Sigmoid colon (tissue), 7 donors: Measurements from ENCODE around the gene SPINK4. TPM values are rescaled to one million over a fixed set of nuclear protein-coding genes. Genes with fewer than 3 reads are reported as not detected.

Experiments
- DNase-seq: peaks from one replicate; pipeline ENCODE4 v3.0.0-alpha.2; 2019
- H3K27ac ChIP-seq, 4 donors: fragments of 200-600 bp; sonication (generic); one replicate each; pipeline ENCODE4 v1.5.1; 2016 to 2019; ENCODE audit warnings: mild to moderate bottlenecking in 1 of 4
- H3K27me3 ChIP-seq, 3 donors: fragments of 200-600 bp; sonication (generic); one replicate each; pipeline ENCODE4 v1.5.1; 2019; ENCODE audit warnings: mild to moderate bottlenecking in 1 of 3
- H3K36me3 ChIP-seq, 4 donors: fragments of 200-600 bp; sonication (generic); one replicate each; pipeline ENCODE4 v1.5.1; 2016 to 2019
- H3K4me1 ChIP-seq, 4 donors: fragments of 200-600 bp; sonication (generic); one replicate each; pipeline ENCODE4 v1.5.1; 2017 to 2019
- H3K4me3 ChIP-seq, 4 donors: fragments of 200-600 bp; sonication (generic); one replicate each; pipeline ENCODE4 v1.5.1; 2017 to 2019; ENCODE audit warnings: mild to moderate bottlenecking in 2 of 4, moderate library complexity in 1 of 4
- H3K9me3 ChIP-seq, 4 donors: fragments of 200-600 bp in 3 of 4; sonication (generic) in 3 of 4; one replicate each; pipeline versions ENCODE4 v1.5.1 to v1.6.1; 2013 to 2019
- CTCF ChIP-seq, 4 experiments: fragments of 450-650 bp in 3 of 4; fragments of 200-600 bp in 1 of 4; IDR thresholded peaks; one replicate each; pipeline ENCODE4 v1.5.1; 2016 to 2019; ENCODE audit warnings: antibody characterized with exemption in 4 of 4, mild to moderate bottlenecking in 3 of 4, moderate library complexity in 2 of 4
- EP300 ChIP-seq, 4 donors: sonication (generic); formaldehyde crosslinking; IDR thresholded peaks; one replicate each; pipeline ENCODE4 v1.6.1; 2017; ENCODE audit warnings: antibody characterized with exemption in 4 of 4
- POLR2A ChIP-seq, 2 donors: fragments of 450-650 bp; IDR thresholded peaks; one replicate each; pipeline ENCODE4 v1.6.1; 2016; ENCODE audit warnings: antibody characterized with exemption in 2 of 2, mild to moderate bottlenecking in 2 of 2, moderate library complexity in 2 of 2
- POLR2AphosphoS5 ChIP-seq, 4 donors: sonication (generic); formaldehyde crosslinking; IDR thresholded peaks; one replicate each; pipeline ENCODE4 v1.6.1; 2017; ENCODE audit warnings: antibody characterized with exemption in 4 of 4
- WGBS, 2 donors: extraction: QIAGEN DNeasy Blood & Tissue Kit; methylation state at CpG; one replicate each; pipeline ENCODE4 v1.1.7; 2013; 5-methylcytosine and 5-hydroxymethylcytosine counted together
- intact Hi-C: fragments of 100-400 bp; cut with DNase I; formaldehyde crosslinking; loops from one replicate; pipeline ENCODE4 v1.15.1; 2023
- polyA plus RNA-seq, 3 donors: library from polyadenylated mRNA; stranded (reverse); fragments of 200-250 nt; gene quantifications; one replicate each; pipeline ENCODE4 v1.2.3, GENCODE V29; 2013
- total RNA-seq, 4 donors: library from RNA; depleted of rRNA; stranded (reverse); fragments of >200 nt; gene quantifications; one replicate each; pipeline ENCODE4 v1.1.0, GENCODE V29; 2016
- donor health status: healthy with polysubstance abuse.
- donor health status: Bipolar disorder and iron deficiency.
- donor health status: healthy.

Gene SPINK4
- total and polyA plus RNA-seq, 7 donors, result 26.4 to 1,105 (median 121) TPM; not detected in 4

- TF ChIP-seq EP300 (IDR thresholded peaks at IDR 0.05) (no peak), POLR2AphosphoS5 (IDR thresholded peaks at IDR 0.05) (no peak), CTCF (IDR thresholded peaks at IDR 0.05) (no peak), POLR2A (IDR thresholded peaks at IDR 0.05) (no peak)
- no peak overlapping the region for H3K4me3 ChIP-seq
- intact Hi-C loops, result no loop called here
- peak; percentile 14 for DNase-seq
- H3K27me3 ChIP-seq, result no peaks in the 10 kb centered on the region
- H3K4me1 ChIP-seq, result no peaks in the 10 kb centered on the region
- H3K27ac ChIP-seq, result no peak overlapping the region
- 68 to 80% methylated on average over 6 of the region's 6 CpGs for WGBS, 2 donors
- H3K9me3 ChIP-seq, result no peaks in the 10 kb centered on the region
- H3K36me3 ChIP-seq, result peaks cover 0 to 34% (median 11%) of the 10 kb centered on the region in 4 donors
These were observed 9.2 kb downstream of the SPINK4 start for GRCh38 chr9:33249087-33249658.

- TF ChIP-seq POLR2A (IDR thresholded peaks at IDR 0.05), result no peak
- no peak for TF ChIP-seq EP300 (IDR thresholded peaks at IDR 0.05)
- no peak for TF ChIP-seq POLR2AphosphoS5 (IDR thresholded peaks at IDR 0.05)
- no peak for TF ChIP-seq CTCF (IDR thresholded peaks at IDR 0.05)
- DNase-seq, result no peak
- Histone ChIP-seq H3K4me1 (no peaks in the 10 kb centered on the region), H3K36me3 (peaks cover 2 to 42% (median 18%) of the 10 kb centered on the region in 4 donors), H3K27ac (no peak overlapping the region), H3K27me3 (no peaks in the 10 kb centered on the region), H3K4me3 (no peak overlapping the region), H3K9me3 (no peaks in the 10 kb centered on the region)
- 91 to 98% methylated on average over 2 of the region's 2 CpGs for WGBS, 2 donors
- intact Hi-C loops, result no loop called here
These were observed 10.0 kb downstream of the SPINK4 start for GRCh38 chr9:33249983-33250382.

- peak; percentile 38 for DNase-seq
These were observed 10.6 kb downstream of the SPINK4 start for GRCh38 chr9:33250458-33250995.

GRCh38 chr9:33254211-33254610 lies 14.2 kb downstream of the SPINK4 start:
- DNase-seq, result no peak
- H3K4me1 ChIP-seq, result no peaks in the 10 kb centered on the region
- intact Hi-C loops, result no loop called here
- no peaks in the 10 kb centered on the region for H3K27me3 ChIP-seq
- WGBS, 2 donors, result 96 to 98% methylated on average over 4 of the region's 4 CpGs
- H3K27ac ChIP-seq, result no peak overlapping the region
- no peak for TF ChIP-seq EP300 (IDR thresholded peaks at IDR 0.05)
- TF ChIP-seq POLR2A (IDR thresholded peaks at IDR 0.05), result no peak
- TF ChIP-seq CTCF (IDR thresholded peaks at IDR 0.05), result no peak
- no peak for TF ChIP-seq POLR2AphosphoS5 (IDR thresholded peaks at IDR 0.05)
- no peak overlapping the region for H3K4me3 ChIP-seq
- no peaks in the 10 kb centered on the region for H3K9me3 ChIP-seq
- H3K36me3 ChIP-seq, result peaks cover 29 to 79% (median 55%) of the 10 kb centered on the region in 4 donors

More at GRCh38 chr9:33250458-33250995, 10.6 kb downstream of the SPINK4 start:
- TF ChIP-seq EP300 (IDR thresholded peaks at IDR 0.05) (no peak), POLR2A (IDR thresholded peaks at IDR 0.05) (no peak), CTCF (IDR thresholded peaks at IDR 0.05) (no peak), POLR2AphosphoS5 (IDR thresholded peaks at IDR 0.05) (no peak)
- intact Hi-C loops, result no loop called here
- Histone ChIP-seq H3K27me3 (no peaks in the 10 kb centered on the region), H3K9me3 (no peaks in the 10 kb centered on the region), H3K36me3 (peaks cover 7 to 48% (median 24%) of the 10 kb centered on the region in 4 donors), H3K4me3 (no peak overlapping the region), H3K4me1 (no peaks in the 10 kb centered on the region), H3K27ac (no peak overlapping the region)
- 65 to 76% methylated on average over 1 of the region's 1 CpG for WGBS, 2 donors
